Measurements from ENCODE around the gene CD244.
"Not testable (repeated sequence)": the region's sequence is repeated elsewhere in the genome, so short reads cannot be mapped to it uniquely, and the experiment has no call there.

Gene CD244

DNA sequence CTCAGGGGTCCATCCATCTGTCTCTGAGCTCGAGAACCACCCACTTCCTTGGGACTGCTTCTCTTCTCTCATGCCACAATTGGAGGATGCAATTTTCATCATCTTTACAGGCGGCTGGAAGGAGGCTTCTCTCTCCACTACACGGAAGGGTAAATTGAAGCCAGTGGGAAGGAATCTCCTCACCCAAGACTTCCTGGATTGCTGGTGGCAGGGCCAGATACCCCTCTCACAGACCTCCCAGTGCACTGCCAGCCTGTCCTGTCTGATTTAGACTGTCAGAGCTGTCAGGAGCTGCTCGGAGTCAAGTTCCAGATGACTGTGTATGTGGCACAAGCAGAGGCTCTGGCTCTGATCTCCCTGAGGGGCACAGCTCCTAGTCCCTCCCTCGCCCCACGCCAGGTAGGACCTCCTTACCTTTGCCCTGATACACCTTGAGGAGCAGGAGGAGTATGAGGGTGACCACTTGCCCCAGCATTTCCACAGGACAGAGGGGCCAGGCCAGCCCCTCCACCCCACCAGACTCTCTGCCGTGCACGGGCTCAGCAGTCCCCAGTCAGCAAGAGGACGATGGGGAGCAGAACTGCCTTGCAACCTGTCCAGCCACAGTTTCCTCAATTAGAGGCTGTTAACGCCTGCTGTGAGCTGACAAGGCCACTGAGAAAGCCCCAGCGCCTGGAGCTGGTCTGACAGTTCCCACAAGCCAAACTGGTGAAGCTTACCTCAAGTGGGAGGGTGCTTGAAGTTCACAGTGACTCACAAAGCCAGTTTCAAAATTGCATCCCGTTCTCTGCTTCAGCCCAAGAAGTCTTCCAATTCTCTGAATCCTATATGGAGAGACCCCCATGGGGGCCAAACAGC, at the start of gene CD244:
Gene CD244 (minus strand): TSS at position 685 of the 858 bp plus-strand sequence. CDS start 210 bp downstream, at position 475.
- no peak for DNase-seq

DNA sequence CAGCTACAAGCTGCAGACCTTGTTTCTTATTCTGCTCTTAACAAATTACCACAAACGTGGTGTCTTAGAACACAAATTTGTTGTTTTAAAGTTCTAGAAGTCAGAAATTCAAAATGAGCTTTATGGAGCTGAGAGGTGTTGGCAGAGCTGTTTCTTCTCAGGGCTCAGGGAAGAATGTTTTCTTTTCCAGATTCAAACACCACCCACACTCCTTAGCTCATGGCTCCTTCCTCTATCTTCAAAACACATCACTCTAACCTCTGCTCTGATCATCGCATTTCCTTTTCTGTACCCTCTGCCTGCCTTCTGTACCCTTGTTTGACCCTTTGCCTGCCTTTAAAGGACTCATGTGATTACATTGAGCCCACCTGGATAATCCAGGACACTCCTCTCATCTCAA, 49.2 kb upstream of the CD244 start:
- no peak for DNase-seq

DNA sequence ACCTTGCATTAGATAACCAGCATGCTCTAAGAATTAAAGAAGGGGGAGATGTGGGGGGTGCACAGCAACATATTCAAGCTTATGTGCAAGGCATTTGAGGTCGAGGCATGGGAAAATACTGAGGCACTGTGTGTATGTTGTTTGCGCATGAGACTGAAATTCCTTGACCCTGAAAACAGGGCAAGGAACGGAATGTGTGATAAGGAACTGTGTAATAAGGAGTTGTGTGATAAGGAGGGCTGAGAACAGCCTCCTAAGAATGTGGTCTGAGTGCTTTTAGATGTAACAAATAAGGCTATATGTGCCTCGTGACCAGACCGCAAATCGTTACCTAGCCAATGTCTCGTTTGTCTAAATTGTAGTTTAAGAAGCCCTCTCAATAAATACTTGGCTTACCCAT, 48.8 kb upstream of the CD244 start:
- no peak for DNase-seq

DNA sequence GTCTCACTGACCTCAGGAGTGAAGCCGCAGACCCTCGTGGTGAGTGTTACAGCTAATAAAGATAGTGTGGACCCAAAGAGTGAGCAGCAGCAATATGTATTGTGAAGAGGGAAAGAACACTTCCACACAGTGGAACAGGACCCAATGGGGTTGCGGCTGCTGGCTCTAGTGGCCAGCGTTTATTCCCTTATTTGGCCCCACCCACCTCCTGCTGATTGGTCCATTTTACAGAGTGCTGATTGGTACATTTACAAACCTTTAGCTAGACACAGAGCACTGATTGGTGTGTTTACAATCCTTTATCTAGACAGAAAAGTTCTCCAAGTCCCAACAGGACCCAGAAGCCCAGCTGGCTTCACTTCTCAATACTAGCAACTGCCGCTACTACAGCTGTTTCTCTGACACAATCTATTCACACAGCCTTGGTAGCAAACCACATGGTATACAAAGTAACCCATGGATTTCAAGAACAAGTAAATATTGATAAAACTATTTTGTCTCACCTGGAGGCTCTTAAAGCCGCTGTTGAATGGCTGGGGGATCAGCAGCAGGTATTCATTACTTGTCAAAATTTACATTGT, 47.6 kb upstream of the CD244 start:
- DNase-seq, result no peak

GRCh38 chr1:160907976-160908375, 45.3 kb upstream of the CD244 start:
- DNase-seq, result no peak

- DNase-seq, result no peak
Observed at GRCh38 chr1:160905617-160905989, 42.9 kb upstream of the CD244 start.

DNA sequence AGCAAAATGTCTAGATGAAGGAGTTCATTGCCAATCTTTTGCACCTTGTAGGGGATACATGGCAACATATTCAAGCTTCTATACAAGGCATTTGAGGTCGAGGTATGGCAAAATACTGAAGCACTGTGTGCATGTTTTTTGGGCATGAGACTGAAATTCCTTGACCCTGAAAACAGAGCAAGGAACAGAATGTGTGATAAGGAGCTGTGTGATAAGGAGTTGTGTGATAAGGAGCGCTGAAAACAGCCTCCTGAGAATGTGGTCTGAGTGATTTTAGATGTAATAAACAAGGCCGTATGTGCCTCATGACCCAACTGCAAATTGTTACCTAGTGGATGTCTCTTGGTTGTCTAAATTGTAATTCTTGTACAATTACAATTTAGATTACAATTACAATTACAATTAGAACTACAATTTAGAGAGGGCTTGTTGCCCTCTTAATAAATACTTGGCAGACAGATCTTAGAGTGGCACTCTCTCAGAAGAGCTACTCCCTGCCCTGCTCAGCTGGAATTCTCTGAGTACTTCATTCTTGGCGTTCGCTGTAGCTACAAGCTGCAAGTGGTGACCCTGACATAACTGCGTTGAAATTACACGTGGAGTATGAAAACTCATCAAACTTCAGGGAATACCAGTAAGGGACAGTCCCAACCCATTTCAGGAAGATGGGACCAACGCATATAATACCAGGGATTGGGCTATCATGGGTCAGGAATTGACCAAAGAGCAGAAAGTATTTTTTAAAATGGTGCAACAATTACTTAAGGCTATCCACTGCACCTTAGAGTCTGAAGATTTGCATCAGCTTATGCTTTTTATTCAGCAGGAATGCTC, 42.3 kb upstream of the CD244 start:
- no peak for DNase-seq

DNA sequence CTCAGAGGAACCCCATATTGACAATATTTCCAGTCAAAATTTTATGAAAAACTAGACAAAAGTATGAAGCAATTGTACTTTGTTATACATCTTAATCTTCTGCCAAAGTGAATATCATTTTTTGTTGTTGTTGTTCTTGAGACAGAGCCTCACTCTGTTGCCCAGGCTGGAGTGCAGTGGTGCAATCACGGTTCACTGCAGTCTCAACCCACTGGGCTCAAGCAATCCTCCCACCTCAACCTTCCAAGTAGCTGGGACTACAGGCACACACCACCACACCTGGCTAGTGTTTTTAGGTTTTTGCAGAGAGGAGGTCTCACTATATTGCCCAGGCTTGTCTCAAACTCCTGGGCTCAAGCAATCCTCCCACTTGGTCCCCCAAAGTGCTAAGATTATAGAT, 39.6 kb upstream of the CD244 start:
- not testable (repeated sequence) for DNase-seq

DNA sequence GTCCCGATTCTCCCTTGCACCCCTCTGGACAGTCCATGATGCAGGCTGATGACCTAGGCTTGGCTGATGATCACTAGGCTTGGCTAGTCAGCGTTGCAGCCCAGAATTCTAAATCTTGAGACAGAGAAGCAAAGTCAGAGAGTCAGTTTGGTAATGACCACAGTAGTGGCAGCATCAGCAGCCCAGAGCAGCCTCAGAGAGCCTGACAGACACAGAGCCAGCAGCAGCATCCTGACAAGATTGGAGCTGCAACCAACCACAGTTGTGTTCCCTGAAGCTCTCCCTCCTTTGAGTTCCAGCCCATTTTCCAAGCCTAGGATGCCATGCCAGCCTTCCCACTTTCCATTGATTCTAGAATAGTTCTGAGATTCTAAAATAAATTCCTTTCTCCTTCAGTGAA, 39.1 kb upstream of the CD244 start:
- no peak for DNase-seq

DNA sequence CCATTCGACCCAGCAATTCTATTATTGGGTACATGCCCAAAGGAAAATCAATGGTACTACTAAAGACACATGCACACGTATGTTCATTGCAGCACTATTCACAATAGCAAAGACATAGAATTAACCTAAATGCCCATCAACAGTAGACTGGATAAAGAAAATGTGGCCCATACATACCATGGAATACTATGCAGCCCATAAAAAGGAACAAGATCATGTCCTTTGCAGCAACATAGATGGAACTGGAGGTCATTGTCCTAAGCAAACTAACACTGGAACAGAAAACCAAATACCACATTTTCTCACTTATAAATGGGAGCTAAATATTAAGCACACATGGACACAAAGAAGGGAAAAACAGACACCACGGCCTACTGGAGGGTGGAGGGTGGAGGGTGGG, 38.0 kb upstream of the CD244 start:
- DNase-seq, result not testable (repeated sequence)

- not testable (repeated sequence) for DNase-seq
Observed at GRCh38 chr1:160894368-160895135, 31.9 kb upstream of the CD244 start.

DNA sequence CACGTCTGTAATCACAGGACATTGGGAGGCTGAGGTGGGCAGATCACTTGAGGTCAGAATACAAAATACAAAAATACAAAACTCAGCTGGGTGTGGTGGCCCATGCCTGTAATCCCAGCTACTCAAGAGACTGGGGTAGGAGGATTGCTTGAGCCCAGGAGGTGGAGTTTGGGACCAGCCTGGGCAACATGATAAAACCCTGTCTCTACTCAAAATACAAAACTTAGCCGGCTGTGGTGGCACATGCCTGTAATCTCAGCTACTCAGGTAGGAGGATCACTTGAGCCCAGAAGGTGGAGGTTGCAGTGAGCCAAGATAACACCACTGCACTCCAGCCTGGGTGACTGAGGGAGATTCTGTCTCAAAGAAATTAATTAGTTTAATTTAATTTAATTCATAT, 28.8 kb upstream of the CD244 start:
- no peak for DNase-seq

GRCh38 chr1:160888926-160889325, 26.2 kb upstream of the CD244 start:
- DNase-seq, result no peak

- no peak for DNase-seq
Observed at GRCh38 chr1:160887071-160887470, 24.4 kb upstream of the CD244 start.

- no peak for DNase-seq
Observed at GRCh38 chr1:160885042-160885441, 22.4 kb upstream of the CD244 start, which contains the start of gene ITLN1. Gene ITLN1, minus strand, starts transcription at chr1:160885180. Its CDS starts 303 bp downstream, at chr1:160884877.

DNA sequence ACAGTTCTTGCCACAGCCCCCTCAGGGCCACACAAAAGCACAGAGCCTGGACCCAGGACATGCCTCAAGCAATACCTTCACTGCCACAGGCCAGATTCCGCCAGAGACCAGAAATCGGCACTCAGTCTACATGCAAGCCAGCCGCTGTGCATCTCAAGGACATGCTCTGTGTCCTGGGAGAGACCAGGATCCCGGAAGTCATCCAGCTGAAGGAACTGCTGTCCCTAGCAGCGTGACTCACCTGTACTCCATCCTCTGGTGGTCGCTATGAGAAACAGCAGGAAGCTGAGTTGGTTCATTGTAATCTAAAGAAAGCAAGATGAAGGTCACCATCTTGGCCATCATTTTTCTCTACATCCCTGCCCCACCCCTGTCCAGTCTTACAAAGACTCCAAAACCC, 21.9 kb upstream of the CD244 start:
- no peak for DNase-seq

DNA sequence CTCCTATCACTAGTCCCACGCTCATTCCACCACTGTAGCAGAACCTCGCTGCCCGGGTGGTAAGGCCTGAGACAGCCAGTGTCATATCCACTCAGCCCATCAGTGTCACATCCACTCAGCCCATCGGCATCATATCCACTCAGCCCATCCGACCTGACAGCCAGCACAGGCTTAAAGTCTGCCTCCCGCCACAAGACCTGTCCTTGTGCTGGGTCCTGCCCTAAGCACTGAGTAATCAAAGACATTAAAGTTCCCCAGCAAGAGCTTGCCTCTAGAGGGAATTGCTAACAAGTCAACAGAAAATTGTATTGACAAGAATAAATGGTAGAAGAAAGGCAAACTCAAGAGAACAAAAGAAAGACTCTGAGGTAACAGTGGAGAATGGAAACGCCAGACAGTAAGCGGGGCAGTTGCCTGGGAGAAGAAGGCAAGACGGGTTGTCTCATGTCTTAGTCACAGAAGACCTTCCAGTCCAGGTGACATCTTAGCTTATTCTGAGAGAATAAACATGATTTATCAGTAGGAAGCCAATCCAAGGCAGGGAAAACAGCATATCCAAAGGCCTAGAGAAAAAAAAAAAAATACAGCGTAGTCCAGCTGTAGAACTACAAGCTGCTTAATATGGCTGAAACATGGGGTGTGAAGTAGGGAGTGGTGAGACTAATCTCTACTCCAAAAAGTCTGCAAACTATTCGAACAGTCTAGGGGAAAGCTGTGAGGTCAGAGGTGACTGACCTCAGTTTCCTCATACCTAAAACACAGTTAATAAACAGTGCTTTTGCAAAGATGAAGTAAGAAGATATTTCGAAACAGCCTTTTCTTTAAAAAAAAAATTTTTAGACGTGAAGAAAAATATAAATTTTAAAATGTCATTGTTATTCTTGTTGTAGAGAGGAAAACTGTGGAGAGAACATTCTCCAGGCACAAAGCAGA, 21.2 kb upstream of the CD244 start:
- no peak for DNase-seq

- no peak for DNase-seq
Observed at GRCh38 chr1:160882582-160882981, 19.9 kb upstream of the CD244 start.

GRCh38 chr1:160881264-160881663, 18.6 kb upstream of the CD244 start:
- DNase-seq, result not testable (repeated sequence)

- no peak for DNase-seq
Observed at GRCh38 chr1:160880216-160880615, 17.5 kb upstream of the CD244 start.

- DNase-seq, result no peak
Observed at GRCh38 chr1:160879056-160879455, 16.4 kb upstream of the CD244 start.

GRCh38 chr1:160877221-160877620, 14.5 kb upstream of the CD244 start:
- DNase-seq, result no peak

All from left hindlimb (tissue), 1 donor.